OCI-LY1 (cell line): ENCODE measurements around the gene TNFRSF21.

Source experiments
- H2AFZ ChIP-seq: fragments of 200-600 bp; sonication (generic), shearing (Covaris generic); 2 replicates; pipeline ENCODE4 v1.6.0; 2014; ENCODE audit warnings: antibody characterized with exemption, mild to moderate bottlenecking, low read length
- H3F3A ChIP-seq: fragments of 200-600 bp; sonication (generic), shearing (Covaris generic); 2 replicates; pipeline ENCODE4 v1.6.0; 2014; ENCODE audit warnings: mild to moderate bottlenecking, antibody characterized with exemption, low read length, moderate library complexity; ENCODE audit not compliant: insufficient read depth
- H3K27ac ChIP-seq: fragments of 200-600 bp; sonication (generic); 2 replicates; pipeline ENCODE4 v1.5.1; 2014; ENCODE audit warnings: low read length, mixed run types, mild to moderate bottlenecking, low read depth; ENCODE audit not compliant: poor library complexity, severe bottlenecking
- H3K27me3 ChIP-seq: fragments of 200-600 bp; sonication (generic); 2 replicates; pipeline ENCODE4 v1.6.0; 2014; ENCODE audit warnings: antibody characterized with exemption, mild to moderate bottlenecking, low read length, moderate library complexity; ENCODE audit not compliant: insufficient read depth
- H3K36me3 ChIP-seq: fragments of 200-600 bp; sonication (generic); 2 replicates; pipeline ENCODE4 v1.6.1; 2014; ENCODE audit warnings: mild to moderate bottlenecking, antibody characterized with exemption, low read length, moderate library complexity, mixed read lengths; ENCODE audit not compliant: insufficient read depth
- H3K4me1 ChIP-seq: fragments of 200-600 bp; sonication (generic); 2 replicates; pipeline ENCODE4 v1.5.1; 2014; ENCODE audit warnings: mild to moderate bottlenecking, low read length, moderate library complexity; ENCODE audit not compliant: insufficient read depth, severe bottlenecking
- H3K4me2 ChIP-seq: fragments of 200-600 bp; sonication (generic), shearing (Covaris generic); 2 replicates; pipeline ENCODE4 v1.6.1; 2014; ENCODE audit warnings: low read length
- H3K4me3 ChIP-seq: fragments of 200-600 bp; sonication (generic); 2 replicates; pipeline ENCODE4 v1.5.1; 2014; ENCODE audit warnings: low read length, low read depth, mild to moderate bottlenecking, mixed read lengths; ENCODE audit not compliant: poor library complexity, severe bottlenecking
- H3K79me2 ChIP-seq: fragments of 200-600 bp; shearing (Covaris generic); 2 replicates; pipeline ENCODE4 v1.6.1; 2016; ENCODE audit warnings: mixed run types, low read length, mixed read lengths; ENCODE audit not compliant: insufficient read depth
- H3K9ac ChIP-seq: fragments of 200-600 bp; sonication (generic), shearing (Covaris generic); 2 replicates; pipeline ENCODE4 v1.6.1; 2014; ENCODE audit warnings: mild to moderate bottlenecking, low read length, mixed read lengths
- H3K9me2 ChIP-seq: fragments of 200-600 bp; sonication (generic), shearing (Covaris generic); 2 replicates; pipeline ENCODE4 v1.6.1; 2014; ENCODE audit warnings: low read depth, mild to moderate bottlenecking, low read length, mixed read lengths
- H3K9me3 ChIP-seq: fragments of 200-600 bp; shearing (Covaris generic); 2 replicates; pipeline ENCODE4 v1.6.1; 2014; ENCODE audit warnings: low read length, mixed read lengths
- H4K20me1 ChIP-seq: fragments of 200-600 bp; sonication (generic), shearing (Covaris generic); 2 replicates; pipeline ENCODE4 v1.6.0; 2016; ENCODE audit warnings: mild to moderate bottlenecking, low read length; ENCODE audit not compliant: insufficient read depth
- EZH2 ChIP-seq: fragments of 200-600 bp; sonication (generic), shearing (Covaris generic); IDR thresholded peaks from 2 replicates; pipeline ENCODE4 v1.8.0; 2017; ENCODE audit warnings: borderline replicate concordance, mixed run types, mild to moderate bottlenecking, antibody characterized with exemption, low read length, moderate library complexity, mixed read lengths
- TF ChIP-seq, protein P1 (sequence below): fragments of 200-600 bp; sonication (generic), shearing (Covaris generic); IDR thresholded peaks from 2 replicates; pipeline ENCODE4 v1.5.1; 2017; ENCODE audit warnings: mild to moderate bottlenecking, antibody characterized with exemption, low read length, moderate library complexity, mixed read lengths

TNFRSF21 gene

DNA sequence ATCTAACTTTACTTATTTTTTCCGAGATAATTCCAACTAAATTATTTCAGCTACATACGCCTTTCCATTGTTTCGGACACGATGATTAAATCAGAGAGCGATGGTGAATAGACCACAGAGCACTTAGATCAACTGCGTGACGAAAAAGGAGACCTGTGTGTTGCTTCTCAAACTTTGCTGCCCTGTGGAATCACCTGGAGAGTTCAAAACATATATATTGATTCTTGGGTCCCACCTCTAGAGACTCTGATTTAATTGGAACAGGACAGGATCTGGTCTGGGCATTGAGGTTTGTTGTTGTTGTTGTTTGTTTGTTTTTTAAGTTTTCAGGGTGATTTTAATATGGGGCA is 401 bp upstream of the TNFRSF21 start:
- peak overlapping the region; percentile 71 for H3K4me2 ChIP-seq
- no peaks in the 10 kb centered on the region for H3K79me2 ChIP-seq
- H2AFZ ChIP-seq, result no peak overlapping the region
- H3K27me3 ChIP-seq, result no peaks in the 10 kb centered on the region
- peak overlapping the region; percentile 64 for H3K4me3 ChIP-seq
- no peaks in the 10 kb centered on the region for H3K9me3 ChIP-seq
- TF ChIP-seq EZH2, result no peak
- TF ChIP-seq, protein P1, sequence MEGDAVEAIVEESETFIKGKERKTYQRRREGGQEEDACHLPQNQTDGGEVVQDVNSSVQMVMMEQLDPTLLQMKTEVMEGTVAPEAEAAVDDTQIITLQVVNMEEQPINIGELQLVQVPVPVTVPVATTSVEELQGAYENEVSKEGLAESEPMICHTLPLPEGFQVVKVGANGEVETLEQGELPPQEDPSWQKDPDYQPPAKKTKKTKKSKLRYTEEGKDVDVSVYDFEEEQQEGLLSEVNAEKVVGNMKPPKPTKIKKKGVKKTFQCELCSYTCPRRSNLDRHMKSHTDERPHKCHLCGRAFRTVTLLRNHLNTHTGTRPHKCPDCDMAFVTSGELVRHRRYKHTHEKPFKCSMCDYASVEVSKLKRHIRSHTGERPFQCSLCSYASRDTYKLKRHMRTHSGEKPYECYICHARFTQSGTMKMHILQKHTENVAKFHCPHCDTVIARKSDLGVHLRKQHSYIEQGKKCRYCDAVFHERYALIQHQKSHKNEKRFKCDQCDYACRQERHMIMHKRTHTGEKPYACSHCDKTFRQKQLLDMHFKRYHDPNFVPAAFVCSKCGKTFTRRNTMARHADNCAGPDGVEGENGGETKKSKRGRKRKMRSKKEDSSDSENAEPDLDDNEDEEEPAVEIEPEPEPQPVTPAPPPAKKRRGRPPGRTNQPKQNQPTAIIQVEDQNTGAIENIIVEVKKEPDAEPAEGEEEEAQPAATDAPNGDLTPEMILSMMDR, result no peak
- H3K27ac ChIP-seq, result no peak overlapping the region
- peaks cover 10% of the 10 kb centered on the region for H3K4me1 ChIP-seq
- no peaks in the 10 kb centered on the region for H3K36me3 ChIP-seq
- H4K20me1 ChIP-seq, result no peaks in the 10 kb centered on the region
- no peaks in the 10 kb centered on the region for H3F3A ChIP-seq
- no peak overlapping the region for H3K9ac ChIP-seq
- no peaks in the 10 kb centered on the region for H3K9me2 ChIP-seq

DNA sequence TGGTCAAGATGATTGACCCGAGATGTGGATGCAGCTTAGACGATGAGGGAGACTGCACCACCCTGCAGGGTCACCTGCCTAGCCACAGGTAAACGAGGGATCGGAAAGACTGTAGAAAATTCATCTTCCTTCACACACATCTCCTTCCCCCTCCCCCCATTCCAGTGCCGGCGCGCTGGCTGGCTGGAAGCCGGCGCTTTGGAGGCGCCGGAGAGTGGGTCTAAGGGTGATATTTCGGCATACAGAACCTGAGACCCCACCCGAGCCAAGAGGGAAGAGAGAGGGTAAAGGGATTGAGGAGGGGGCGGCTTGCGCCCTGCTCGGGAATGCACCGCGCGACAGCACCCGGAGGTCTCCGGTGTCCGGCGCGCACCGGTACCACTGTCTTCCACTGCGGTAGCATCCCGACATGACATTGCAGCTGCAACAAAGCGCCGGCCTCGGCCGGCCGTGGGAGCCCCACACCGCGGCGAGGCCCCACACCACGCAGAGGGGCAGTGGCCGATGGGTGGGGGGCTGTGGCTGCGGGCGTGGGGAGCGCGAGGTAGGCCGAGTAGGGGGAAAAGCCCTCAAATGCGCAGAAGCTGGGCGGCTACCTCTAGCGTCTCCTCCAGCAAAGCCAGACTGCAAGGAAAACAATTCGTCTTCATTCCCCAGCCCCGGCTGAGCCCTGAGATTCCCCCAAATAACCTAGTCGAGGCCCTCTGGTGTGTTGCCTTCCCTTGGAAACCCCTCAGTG is 984 bp downstream of the TNFRSF21 start:
- peak overlapping the region; percentile 39 for H3K9ac ChIP-seq
- H3K27ac ChIP-seq, result no peak overlapping the region
- no peaks in the 10 kb centered on the region for H3F3A ChIP-seq
- no peaks in the 10 kb centered on the region for H3K79me2 ChIP-seq
- H3K4me3 ChIP-seq, result peak overlapping the region; percentile 64
- no peak overlapping the region for H2AFZ ChIP-seq
- TF ChIP-seq, protein P1, result no peak
- no peak for TF ChIP-seq EZH2
- no peaks in the 10 kb centered on the region for H3K9me2 ChIP-seq
- peaks cover 10% of the 10 kb centered on the region for H3K4me1 ChIP-seq
- H3K4me2 ChIP-seq, result peak overlapping the region; percentile 71
- H3K27me3 ChIP-seq, result no peaks in the 10 kb centered on the region
- H3K9me3 ChIP-seq, result no peaks in the 10 kb centered on the region
- no peaks in the 10 kb centered on the region for H3K36me3 ChIP-seq
- H4K20me1 ChIP-seq, result no peaks in the 10 kb centered on the region

DNA sequence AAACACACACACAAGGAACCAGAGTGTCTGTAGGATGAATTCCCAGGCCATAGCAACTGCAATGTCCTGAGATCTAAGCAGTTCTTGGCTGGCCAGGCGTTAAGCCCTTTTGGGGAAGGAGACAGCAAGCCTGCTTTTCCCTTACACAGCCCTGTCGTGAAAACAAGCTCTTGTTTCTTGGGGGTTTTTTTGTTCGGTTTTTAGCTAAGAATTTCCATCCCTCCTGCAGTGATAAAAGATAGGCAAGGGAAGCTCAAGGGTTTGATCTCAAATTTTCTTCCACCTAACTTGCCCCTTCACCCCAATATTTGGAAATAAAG is 1.5 kb downstream of the TNFRSF21 start:
- Histone ChIP-seq H4K20me1 (no peaks in the 10 kb centered on the region), H3K79me2 (no peaks in the 10 kb centered on the region), H3K4me2 (peak overlapping the region; percentile 71; the same call in 1 of the 2 replicates), H3K9me2 (no peaks in the 10 kb centered on the region), H2AFZ (no peak overlapping the region), H3K36me3 (no peaks in the 10 kb centered on the region), H3K9ac (no peak overlapping the region), H3K4me3 (peak overlapping the region; percentile 64), H3K9me3 (no peaks in the 10 kb centered on the region), H3K27ac (no peak overlapping the region), H3K27me3 (no peaks in the 10 kb centered on the region), H3F3A (no peaks in the 10 kb centered on the region), H3K4me1 (peaks cover 10% of the 10 kb centered on the region)
- no peak for TF ChIP-seq EZH2
- TF ChIP-seq, protein P1, result no peak
